Stimulated activated CD4-positive, alpha-beta T cell treated with anti-CD3 and anti-CD28 coated beads, Interleukin-15, amount 100 ng/mL, for 1 hour (primary cell): ENCODE data around the gene NLRC5.
A peak's percentile ranks its signal among the peaks of the same experiment; 100 is the strongest.

Source experiments
- DNase-seq, 2 donors: peaks; one replicate each; pipeline ENCODE4 v3.0.0-alpha.2; 2020; ENCODE audit warnings: low read depth in 1 of 2, low spot score in 1 of 2

NLRC5 gene, protein sequence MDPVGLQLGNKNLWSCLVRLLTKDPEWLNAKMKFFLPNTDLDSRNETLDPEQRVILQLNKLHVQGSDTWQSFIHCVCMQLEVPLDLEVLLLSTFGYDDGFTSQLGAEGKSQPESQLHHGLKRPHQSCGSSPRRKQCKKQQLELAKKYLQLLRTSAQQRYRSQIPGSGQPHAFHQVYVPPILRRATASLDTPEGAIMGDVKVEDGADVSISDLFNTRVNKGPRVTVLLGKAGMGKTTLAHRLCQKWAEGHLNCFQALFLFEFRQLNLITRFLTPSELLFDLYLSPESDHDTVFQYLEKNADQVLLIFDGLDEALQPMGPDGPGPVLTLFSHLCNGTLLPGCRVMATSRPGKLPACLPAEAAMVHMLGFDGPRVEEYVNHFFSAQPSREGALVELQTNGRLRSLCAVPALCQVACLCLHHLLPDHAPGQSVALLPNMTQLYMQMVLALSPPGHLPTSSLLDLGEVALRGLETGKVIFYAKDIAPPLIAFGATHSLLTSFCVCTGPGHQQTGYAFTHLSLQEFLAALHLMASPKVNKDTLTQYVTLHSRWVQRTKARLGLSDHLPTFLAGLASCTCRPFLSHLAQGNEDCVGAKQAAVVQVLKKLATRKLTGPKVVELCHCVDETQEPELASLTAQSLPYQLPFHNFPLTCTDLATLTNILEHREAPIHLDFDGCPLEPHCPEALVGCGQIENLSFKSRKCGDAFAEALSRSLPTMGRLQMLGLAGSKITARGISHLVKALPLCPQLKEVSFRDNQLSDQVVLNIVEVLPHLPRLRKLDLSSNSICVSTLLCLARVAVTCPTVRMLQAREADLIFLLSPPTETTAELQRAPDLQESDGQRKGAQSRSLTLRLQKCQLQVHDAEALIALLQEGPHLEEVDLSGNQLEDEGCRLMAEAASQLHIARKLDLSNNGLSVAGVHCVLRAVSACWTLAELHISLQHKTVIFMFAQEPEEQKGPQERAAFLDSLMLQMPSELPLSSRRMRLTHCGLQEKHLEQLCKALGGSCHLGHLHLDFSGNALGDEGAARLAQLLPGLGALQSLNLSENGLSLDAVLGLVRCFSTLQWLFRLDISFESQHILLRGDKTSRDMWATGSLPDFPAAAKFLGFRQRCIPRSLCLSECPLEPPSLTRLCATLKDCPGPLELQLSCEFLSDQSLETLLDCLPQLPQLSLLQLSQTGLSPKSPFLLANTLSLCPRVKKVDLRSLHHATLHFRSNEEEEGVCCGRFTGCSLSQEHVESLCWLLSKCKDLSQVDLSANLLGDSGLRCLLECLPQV (N-terminal part only)

GRCh38 chr16:56988948-56989945 lies at the start of gene NLRC5:
NLRC5 (plus strand) TSS chr16:56989557; CDS start chr16:57020713, 31,156 bp downstream.
- peak; percentile 81 to 91 for DNase-seq

DNA sequence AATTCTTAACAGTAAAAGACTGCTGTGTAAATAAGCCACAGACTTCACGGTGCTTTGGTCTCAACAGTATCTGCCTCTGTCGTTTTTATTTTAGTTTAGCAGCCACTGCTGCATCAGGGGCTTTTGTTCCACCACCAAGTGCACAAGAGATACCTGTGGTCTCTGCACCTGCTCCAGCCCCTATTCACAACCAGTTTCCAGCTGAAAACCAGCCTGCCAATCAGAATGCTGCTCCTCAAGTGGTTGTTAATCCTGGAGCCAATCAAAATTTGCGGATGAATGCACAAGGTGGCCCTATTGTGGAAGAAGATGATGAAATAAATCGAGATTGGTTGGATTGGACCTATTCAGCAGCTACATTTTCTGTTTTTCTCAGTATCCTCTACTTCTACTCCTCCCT lies 49.6 kb upstream of the NLRC5 start:
- DNase-seq = no peak

DNA sequence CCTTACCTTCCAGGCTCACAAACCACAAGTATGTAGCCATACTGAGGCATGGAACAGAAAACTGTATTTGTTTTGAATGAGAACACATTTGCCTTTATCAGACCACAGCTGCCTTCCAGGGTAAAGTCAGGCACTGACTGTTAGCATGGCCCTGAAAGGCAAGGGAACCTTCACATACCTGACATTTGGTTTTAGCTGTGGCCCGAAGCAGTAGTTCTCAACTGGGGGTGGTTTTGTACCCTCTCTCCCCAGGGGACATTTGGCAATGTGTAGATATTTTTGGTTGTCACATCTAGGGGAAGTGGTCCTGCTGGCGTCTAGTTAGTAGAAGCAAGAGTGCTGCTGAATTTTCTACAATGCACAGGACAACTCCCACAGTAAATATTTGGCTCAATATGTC lies 48.3 kb upstream of the NLRC5 start:
- no peak for DNase-seq

GRCh38 chr16:56941856-56942331 lies 47.5 kb upstream of the NLRC5 start:
- DNase-seq = no peak

DNA sequence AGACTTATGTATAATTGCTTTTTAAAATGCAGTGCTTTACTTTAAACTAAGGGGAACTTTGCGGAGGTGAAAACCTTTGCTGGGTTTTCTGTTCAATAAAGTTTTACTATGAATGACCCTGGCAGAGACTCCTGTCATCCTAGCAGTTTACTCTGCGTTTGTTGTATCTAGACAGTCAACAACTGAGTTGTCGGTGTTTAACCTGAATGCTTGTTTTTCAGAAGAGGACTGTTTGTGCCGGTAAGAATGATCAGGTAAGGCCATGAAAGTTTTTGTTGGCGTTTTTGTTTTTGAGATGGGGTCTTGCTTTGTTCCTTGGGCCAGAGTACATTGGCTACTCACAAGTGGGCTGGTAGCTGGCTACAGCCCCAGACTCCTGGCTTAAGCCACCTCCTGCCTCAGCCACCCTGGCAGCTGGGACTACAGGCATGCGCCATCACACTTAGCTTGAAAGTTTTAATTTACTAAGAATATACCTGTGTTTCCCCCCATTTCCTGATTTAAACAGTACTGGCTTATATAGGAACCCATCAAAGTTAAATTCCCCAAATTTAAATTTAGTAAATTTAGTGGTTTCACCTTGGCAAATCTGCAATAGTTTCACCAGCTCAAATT lies 45.5 kb upstream of the NLRC5 start:
- no peak for DNase-seq

- DNase-seq = no peak
Observed at GRCh38 chr16:56944954-56945839, 44.2 kb upstream of the NLRC5 start.

DNA sequence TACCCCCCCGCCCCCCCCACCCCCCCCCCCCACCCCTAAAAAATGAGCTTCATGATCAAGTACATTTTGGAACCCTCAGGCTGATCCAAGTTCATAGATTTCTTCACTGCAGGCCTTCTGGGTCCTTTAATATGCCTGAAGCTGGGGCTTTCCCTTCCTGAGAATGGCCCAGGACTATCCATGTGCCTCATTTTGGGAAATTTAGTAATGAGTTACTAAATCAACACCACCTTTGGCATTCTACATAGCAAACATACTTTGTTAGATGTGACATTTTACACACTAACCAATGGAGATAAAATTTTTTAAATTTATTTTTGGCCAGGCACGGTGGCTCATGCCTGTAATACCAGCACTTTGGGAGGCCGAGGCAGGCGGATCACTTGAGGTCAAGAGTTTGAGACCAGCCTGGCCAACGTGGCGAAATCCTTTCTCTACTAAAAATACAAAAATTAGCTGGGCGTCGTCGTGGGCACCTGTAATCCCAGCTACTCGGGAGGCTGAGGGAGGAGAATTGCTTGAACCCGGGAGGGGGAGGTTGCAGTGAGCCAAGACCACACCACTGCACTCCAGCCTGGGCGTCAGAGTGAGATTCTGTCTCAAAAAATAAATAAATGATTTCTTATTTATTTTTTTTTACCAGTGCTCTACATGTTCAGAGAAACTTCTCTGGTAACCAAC lies 43.4 kb upstream of the NLRC5 start:
- no peak for DNase-seq

DNA sequence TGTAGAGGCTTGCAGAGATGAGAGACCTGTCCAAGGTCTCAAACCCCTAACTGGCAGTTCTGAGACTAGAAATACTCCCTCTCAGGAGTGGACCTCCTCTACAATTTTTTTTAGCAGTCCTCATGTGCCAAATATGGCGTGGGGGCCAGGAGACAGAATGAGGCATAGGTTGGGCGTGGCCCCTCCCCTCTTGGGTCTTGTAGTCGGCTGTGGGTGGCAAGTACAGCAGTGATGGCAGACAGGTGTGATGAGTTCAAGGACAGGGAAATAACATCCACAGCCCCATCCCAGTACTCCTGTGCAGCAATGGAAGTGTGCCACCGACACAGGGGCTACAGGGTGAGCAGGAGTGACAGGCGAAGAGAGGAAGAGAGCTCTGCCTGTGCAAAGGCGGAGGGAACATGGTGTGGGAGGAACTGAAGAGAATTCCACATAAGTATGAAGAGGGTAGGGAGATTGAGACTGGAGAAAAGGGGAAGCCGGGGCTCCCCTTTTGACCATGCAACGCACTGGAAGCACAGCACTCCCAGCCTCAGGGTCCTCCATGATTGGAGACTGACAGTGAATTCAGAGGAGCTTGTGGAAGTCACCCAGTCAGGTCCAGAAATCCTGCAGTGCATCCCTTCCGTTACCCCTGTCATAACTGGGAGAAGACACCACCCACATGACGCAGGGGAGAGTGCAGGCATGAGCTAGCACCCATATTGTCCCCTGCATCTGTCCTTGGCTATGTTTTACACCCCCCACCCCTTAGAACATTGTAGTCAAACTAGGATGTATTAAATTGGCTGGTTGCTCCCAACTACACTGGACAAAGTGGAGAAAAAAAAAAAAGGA lies 42.4 kb upstream of the NLRC5 start:
- DNase-seq = no peak

DNA sequence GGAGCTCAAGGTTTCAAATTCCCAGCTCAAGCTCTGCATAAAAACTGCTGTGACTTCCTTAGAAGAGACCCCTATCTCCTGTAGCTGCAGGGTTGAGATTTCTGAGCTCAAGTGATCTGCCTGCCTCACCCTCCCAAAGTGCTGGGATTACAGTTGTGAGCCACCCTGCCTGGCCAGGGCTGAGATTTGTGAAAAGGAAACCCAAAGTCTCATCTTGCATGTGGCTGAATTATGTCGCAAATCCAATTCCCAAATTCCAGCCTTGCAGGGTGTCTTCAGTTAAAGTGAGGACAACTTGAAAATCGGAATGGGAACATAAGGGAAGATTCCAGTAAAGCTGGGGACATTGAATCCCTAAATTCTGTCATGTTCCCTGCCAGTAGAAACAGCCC lies 41.8 kb upstream of the NLRC5 start:
- DNase-seq = no peak

DNA sequence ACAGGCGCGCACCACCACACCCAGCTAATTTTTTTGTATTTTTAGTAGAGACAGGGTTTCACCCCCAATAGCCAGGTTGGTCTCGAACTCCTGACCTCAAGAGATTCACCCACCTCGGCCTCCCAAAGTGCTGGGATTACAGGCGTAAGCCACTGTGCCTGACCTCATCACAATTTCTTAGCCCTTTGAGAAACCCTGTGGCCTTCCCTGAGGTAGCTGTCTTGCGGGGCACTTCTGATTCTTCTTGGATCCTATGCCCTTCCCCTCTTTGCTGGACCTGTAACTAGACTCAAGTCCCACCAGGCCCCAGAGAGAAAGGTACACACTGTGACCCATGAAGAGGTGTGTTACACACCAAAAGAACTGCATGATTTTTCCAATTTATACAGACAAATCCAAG lies 41.1 kb upstream of the NLRC5 start:
- DNase-seq = no peak

- no peak for DNase-seq
Observed at GRCh38 chr16:56950051-56950450, 39.3 kb upstream of the NLRC5 start.

GRCh38 chr16:56950455-56950854 lies 38.9 kb upstream of the NLRC5 start:
- DNase-seq = no peak

GRCh38 chr16:56950881-56951771 lies 38.2 kb upstream of the NLRC5 start:
- peak in 1 of 2 donors; percentile 26 for DNase-seq

DNA sequence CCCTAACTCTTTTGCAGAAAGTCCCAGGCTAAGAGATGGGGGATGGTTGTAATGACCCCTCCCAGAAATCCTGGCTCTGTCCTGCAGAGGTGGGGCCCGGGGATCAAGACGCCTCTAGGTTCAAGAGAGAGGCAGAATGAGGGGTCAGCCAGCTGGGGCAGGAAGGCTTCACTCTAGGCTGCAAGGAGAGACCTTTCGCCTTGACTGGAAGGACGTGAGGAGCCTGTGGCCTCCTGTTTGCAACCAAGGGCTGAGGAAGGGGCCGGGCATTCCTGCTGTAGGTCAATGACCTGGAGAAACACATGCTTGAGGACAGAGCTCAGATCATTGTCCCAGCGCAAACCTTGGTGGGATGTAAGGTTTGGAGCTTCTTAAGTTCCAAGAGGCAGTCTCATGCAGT lies 36.4 kb upstream of the NLRC5 start:
- no peak for DNase-seq

DNA sequence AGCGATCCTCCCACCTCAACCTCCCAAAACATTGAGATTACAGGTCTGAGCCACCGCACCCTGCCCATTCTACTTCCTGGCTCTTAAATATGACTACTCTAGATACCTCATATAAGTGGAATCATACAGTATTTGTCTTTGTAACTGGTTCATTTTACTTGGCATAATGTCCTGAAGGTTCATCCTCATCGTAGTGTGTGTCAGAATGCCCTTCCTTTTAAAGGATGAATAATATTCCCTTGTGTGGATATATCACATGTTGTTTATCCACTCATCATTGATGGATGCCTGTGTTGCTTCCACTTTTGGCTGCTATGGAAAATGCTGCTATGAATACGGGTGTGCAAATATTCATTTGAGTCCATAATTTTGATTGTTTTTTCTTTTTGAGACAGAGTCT lies 33.3 kb upstream of the NLRC5 start:
- no peak for DNase-seq

- no peak for DNase-seq
Observed at GRCh38 chr16:56956756-56957155, 32.6 kb upstream of the NLRC5 start.
